Measurements from ENCODE around the gene TRMT1.
A peak's percentile ranks its signal among the peaks of the same experiment; 100 is the strongest.

Gene TRMT1

DNA sequence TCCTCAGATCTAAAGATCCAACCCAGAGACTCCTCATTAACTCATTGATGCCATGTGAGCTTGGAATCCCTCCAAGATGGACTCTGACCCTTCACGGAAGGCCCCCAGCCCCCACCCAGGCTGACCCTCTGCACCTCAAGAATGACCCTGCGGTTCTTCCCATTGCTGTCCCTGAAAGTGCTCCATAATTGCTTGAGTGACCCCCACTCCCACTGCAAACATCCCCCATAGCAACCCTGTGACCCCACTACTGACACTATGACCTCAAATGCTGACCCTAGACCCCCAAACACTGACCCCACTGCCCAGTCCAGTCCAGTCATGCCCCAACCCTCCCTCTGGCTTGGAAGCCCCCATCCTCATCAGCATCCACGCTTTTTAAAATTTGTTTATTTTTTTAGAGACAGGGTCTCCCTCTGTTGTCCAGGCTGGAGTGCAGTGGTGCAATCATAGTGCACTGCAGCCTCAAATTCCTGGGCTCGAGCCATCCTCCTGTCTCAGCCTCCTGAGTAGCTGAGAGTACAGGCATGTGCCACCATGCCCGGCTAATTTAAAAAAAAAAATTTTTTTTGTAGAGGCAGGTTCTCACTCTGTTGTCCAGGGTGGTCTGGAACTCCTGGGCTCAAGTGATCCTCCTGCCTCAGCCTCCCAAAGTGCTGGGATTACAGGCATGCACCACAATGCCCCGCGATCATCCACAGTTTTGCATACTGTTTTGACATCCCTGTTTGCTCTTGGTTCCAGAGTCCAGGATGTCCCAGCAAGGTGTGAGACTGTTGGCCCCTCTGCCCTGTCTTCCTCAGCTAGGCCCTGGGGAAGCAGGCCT, 14.7 kb downstream of the TRMT1 start:
- no peak for DNase-seq

DNA sequence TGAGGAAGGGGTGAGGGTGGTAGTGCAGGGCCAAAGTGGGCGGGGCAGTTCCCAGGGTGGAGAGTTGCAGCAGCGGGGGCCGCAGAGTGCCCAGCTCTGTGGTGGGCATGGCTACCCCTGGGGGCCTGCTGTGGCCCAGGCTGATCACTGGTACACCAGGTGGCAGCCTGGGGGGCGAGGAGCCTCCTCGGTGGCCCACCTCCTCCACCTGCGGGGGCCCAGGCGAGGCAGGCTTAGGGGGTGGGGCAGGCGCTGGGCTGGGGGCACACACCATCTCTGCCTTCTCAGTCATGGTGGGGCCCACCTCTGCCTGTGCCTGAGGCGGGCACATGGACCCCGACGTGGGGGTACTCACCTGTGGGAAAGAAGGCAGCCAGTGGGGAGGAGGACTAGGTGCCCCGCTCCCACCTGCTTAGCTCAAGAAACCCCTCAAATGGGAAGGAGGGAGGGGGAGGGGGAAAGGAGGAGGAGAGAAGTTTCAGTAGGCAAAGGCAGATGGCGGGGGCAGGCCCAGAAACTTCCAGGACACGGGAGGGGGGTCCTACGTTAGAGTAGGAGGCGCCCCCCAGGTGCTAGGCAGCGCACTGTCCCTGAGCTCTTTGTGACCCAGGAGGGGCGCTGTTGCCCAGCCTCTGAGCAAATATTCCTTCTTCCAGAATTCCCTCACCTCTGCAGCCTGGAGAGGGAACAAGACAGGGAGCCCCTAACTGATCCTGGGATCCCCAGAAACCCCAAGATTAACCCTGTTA, 15.5 kb downstream of the TRMT1 start:
- DNase-seq = no peak

DNA sequence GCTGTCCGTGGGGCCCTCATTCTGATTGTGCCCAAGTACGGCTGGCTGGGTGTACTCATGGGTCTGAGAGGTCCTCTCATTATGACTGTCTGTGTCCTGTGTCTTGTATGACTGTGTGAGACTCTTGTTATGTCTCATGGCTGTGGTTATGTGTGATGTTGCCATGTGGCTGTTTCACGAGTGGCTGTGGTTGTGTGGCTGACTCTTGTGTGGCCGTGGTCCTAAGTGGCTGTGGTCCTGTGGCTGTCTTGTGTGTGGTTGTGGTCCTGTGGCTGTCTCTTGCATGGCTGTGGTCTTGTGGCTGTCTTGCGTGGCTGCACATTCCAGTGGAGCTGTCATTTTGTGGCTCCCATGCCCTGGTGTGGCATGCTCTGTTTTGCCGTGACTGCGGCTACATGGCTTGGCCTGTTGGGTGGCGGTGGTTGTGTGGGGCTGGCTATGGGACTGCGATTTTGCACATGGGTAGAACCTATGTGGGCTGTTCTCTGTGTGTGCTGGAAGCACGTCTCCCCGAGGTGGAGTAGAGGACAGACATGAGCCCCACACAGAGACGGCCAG, 16.4 kb downstream of the TRMT1 start:
- DNase-seq = peak; percentile 92

DNA sequence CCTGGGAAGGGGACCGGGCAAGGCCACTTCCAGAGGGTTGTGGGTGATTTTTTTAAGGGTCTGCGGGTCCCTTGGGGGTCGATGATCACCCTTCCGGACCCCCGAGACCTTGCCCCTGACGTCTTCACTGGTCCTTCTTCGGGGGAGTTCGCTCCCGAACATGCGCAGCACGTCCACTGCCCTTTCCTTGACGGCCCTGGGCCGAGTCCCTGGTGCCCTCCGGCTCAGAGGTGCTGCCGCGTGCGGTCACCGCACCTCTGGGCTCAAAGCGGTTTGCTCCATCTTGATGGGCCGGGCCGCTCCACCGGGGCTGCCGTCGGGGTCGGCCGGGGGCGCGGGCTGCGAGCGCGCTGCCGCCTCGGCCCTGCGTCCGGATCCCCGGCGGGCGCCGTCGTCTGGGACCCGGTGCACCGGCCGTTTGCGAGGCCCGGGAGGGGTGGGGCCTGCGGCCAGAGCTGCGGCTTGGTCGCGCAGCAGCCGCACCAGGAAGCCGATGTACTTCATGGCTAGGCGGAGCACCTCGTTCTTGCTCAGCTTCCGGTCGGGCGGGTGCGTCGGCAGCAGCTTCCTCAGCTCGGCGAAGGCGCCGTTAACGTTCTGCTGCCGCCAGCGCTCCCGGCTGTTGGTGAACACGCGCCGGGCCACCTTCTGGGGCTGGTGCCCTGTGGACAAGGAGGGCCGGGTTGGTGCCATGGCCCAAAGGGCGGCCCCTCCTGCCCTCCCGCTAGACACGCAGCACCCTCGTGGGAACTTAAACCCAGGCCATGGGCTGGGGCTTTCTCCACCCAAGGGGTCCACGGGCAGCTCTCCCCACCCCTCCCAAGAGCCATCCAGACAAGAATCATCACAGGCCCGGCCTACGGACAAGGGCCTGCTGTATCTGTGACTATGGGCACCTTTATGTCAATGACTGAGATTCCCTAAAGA, 17.2 kb downstream of the TRMT1 start:
- DNase-seq = peak; percentile 89

DNA sequence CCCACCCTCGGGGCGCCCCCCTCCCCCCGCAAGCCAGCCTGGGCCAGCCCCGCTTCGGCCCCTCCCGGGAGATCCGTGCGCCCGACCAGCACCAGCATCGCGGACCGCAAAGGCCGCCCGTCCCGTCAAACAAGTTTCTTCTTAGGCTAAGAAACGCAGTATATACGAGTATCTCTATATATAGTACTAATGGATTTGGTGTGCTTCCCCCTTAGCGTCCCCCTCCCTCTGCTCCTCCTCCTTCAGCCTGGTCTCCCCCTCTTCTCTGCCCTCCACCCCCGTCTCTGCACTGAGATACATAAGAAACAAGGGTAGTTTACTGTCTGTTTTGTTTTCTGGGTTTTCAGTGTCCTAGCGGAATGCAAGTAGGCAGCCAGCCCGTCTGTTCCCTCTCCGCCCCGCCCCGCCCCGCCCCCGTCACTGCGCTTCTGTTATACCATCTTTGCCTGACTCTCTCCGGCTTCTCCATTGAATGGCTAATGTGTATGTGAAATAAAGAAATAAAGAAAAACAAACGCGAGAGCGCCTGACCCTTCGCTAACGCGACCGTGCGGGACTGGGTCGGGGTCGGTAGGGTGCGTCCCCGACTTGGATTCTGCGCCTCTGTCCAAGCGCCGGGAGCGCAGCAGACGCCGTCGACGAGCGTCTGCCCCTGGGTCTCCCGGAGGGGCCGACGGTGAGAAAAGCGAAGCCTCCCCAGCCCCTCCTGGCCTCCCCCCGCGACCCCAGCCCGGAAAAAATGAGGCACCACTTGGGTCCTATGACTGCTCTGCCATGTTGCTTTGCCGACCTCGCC, 18.1 kb downstream of the TRMT1 start:
- no peak for DNase-seq

DNA sequence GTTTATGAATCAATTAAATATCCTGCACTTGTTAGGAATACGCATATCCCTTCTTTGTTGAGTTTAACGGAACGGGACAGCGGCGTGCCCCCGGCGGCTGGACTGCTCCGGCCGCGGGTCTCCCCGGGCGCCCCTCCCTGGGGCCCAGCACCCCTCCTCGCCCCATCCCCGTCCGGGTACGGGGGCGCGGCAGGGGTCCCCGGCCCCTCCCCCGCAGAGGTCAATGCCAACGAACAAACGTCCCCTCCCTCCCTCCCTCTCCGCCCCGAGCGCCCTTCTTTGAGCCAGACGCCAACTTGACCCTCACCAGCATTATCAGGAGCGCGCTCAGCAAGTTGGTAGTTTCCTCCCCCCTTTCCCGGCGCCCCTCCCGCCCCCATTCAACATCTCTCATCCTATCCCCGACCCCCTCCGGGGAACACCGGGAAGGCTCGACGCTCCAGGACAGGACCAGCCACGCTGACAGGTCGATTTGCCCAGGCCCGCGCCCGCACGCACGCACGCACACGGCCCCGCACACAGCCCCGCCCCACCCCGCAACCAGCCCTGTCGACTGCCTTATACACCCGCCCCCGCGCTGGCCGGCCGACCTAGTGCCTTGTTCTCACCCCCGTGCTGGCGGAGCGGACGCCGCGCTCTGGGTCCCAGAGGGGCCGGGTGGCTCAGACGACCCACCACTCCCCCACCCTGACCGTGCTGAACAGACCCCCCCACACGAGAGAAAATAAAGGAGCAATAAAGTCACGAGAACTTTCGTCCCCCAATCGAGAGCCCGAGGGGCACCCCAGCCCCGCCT, 18.9 kb downstream of the TRMT1 start:
- no peak for DNase-seq

DNA sequence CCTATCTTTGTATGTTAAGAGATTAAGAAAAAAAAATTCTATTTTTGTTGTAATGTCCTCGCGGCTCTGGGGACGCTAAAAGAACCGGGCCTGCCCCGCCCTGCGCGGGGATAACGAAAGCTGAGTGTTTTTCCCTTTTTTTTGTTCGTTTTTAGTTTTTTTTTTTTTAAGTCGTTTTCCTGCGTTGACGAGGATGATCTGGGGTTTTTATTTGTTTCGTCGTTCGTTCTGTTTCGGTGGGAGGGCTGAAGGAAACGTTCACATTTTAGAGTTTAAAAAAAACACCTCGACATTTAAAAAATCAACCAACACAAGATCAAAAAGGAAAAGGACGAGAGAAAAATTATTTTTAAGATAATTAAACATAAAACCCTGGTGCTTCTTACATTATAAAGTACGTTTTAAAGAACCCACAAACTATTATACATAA, 19.5 kb downstream of the TRMT1 start:
- no peak for DNase-seq

DNA sequence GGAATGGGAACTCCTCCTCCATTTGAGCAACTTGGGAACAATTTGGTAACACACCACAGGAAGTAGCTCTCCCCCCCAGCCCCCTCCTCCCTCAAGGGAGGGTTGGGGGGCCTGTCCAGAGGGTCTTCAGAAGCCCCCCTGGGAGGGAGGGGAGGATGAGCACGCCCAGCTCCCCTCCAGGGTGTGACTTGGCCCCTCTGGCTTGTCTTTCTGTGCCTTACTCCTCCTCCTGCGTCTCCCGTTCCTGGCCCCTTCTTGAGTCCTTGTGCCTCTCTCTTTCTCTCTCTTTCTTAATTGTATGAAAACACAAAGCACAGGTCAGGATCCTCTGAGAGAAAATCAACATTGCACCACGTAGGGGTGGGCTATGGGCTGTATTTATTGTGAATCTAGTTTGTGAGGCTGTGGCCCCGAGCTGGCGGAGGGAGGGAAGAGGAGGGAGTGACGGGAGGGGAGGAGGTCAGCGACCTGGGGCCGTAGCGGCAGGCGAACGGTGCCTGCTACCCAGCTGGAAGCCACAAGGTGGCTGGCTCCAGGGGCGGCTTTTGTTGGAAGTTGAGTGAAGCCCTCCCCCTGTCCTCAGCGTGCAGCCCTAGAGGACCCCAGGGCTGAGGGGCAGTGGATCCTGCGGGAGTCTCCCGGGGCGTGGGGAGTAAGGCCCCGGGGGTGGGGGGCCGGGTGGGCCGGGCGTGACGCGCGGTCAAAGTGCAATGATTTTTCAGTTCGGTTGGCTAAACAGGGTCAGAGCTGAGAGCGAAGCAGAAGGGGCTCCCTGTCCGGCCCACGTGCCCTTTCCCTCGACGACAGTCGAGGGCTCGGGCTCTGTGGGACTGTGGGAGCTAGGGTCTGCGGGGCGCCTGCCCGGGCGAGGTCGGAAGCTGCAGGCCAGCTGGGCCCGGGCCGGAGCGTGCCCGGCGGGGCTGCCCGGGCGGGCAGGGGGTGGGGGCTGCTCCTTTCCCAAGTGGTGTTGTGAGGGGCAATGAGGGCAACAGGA, 20.3 kb downstream of the TRMT1 start:
- DNase-seq = no peak

DNA sequence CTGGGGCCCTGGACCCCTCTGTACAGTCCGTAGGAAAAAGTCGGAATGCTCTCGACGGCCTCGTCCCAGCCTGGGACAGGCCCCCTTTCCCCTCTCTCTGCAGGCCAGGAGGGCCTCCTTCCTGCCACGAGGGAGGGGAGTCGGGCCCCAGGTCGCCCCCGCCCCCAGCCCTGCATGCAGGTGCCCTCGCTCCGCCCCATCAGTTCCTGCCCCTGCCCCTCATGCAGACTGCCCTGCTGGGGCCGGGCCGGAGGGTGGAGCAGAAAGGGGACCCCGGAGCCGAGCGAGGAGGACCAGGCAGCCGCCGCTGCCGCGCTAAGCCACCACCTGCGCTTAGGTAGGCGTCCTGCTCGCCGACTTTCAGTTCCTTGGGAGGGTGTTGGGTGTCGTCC, 21.2 kb downstream of the TRMT1 start:
- DNase-seq = no peak

DNA sequence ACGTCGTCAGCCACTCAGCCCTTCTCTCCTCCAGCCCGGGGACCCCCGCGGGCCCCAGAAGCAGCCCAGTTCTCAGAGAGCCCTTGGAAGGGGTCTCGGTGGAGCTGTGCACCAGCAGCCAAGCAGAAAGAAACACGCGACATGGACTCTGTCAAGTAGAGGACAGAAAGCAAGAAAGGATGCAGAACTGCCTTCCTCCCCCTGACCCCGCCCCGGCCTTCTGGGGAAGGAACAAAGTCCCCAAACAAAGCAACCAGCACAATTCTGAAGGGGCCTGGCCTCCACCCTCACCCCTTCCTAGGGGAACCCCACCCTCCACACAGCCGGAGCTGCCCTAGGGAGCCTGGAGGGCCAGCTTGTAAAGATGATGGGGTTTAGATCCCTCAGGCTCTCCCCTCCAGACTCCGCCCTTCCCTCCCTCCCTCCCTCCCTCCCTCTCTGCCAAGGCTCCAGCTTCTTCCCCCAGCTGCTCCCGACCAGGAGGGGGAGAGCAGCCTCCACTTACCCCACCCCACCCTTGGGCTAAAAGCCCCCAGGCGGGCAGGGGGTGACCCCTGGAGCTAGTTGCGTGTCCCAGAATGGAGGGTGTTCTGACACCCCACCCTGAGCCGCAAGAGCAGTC, 21.7 kb downstream of the TRMT1 start:
- no peak for DNase-seq

DNA sequence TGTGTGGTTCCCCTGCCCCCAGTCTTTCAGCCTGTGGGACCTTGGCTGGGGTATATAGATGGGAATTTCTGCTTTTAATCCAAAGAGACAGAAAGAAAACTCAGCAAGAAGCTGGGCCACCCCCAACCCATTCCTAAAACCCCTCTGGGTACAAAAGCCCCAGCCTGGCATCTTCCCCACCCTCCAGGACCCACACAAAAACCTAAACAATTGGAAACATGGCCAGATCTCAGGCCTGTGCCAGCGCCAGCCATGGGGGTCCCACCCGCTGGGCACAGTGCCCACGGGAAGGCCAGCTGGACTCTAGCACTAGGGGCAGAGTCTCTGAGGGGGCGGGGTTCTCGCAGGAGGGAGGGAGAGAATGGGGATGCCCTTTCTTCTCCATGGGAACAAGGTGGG, 22.4 kb downstream of the TRMT1 start:
- DNase-seq = no peak

DNA sequence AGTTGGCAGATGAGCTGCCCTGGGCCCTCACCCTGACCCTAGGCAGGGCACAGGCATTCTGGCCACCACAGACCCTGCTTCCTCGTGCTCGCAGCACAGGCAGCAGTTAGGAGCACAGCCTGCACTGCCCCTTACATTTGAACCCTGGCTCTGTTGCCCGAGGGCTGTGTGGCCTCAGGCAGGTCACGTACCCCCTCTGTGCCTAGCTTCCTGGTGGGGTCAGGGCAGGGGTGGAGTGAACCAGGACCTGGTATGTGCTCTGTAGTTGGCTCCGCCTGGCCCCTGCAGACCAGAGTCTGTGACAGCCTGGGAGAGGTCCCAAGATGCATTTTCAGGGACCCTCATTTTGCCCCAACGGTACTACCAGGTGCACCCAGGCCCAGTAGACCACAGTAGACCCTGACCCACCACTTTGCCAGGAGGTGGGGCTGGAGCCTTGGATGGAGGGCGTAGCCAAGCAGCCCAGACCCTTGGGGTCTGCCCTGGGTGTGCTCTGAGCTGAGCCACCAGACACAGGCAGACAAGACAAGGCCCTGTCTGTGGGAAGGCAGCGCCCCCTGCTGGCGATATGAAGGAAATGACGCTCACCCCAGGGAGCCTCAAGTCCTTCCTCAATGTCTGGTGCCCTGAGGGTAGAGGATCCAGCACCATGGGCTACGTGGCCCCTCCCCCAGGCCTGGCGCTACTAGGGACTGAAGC, 23.0 kb downstream of the TRMT1 start:
- DNase-seq = peak; percentile 87

DNA sequence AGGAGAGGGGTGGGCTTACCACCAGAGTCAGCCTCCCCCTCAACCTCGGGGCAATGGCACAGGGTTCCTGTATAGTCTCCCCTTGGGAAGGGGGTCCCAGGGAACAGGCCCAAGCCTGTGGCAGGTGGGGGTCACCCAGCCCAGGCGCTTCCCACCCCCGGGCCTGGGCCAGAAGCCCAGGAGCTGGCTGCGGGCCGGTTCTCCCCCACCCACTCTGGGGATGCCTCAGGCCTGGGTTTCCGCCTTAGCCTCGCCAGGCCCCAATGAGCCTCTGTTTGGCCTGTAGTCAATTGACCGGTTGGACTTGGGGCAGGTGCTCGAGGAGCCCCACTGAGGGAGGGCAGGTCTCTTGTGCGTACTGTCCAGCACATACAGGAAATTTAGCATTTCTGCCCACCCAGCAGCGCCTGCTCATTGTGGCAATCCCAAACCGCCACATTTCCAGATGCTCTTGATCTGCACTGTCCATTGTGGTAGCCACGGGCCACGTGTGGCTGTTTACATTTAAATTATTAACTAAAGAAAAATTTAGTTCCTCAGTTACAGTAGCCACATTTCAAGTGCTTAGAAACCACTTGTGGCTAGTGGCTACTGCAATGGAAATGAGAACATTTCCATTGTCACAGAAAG, 23.8 kb downstream of the TRMT1 start:
- DNase-seq = no peak

DNA sequence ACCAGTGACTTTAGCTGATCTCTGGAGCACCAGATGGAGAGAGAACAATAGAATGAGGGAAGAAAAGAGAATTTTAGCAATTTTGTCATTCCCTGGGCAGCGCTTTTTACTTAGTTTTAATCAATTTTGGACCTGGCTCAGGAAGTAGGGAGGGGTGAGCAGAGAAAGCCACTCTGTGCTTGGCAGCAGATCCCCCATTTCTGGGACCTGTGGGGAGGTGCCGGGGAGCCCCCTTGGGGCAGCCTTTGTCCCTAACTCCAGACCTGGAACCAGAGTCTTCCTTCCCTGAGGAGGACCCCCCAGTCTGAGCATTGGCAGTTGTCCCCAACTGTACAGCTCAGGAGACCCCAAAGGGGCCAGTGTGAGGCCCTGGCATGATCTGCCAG, 24.4 kb downstream of the TRMT1 start:
- DNase-seq = no peak

DNA sequence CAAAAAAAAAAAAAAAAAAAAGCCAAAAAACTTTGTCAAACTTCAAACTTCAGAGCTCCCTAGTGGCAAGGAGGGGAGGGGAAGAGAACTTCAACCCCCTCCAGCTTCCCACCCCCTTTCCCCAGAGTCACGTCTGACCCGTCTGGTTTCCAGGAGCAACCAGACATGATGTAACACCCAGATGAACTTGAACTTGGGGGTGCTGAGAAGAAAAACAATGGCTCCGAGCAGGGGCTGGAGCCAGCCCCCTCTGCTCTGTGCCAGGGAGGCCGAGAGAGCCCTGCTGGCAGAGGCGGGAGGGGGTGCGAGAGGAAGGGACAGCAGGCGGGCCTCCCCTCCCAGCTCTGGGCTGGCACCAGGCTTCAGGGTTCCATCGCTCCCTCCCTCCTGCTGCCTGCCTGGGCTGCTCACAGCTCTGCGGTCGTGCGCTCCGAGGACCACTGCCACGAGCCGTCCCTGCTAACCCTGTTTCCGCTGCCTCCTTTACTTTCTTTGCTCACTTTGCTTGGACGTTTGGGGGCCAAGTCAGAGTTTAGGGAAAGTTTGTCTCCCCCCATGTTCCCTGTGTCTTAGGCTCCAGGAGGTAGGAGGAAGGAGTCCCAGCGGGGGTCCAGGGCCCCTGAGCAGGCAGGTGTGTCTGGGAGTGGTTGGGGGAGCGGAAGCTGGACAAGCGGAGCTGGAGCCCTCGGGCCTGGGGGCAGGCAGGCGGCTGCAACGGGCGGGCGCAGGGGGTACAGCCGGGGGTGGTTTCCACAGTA, 25.0 kb downstream of the TRMT1 start:
- no peak for DNase-seq

DNA sequence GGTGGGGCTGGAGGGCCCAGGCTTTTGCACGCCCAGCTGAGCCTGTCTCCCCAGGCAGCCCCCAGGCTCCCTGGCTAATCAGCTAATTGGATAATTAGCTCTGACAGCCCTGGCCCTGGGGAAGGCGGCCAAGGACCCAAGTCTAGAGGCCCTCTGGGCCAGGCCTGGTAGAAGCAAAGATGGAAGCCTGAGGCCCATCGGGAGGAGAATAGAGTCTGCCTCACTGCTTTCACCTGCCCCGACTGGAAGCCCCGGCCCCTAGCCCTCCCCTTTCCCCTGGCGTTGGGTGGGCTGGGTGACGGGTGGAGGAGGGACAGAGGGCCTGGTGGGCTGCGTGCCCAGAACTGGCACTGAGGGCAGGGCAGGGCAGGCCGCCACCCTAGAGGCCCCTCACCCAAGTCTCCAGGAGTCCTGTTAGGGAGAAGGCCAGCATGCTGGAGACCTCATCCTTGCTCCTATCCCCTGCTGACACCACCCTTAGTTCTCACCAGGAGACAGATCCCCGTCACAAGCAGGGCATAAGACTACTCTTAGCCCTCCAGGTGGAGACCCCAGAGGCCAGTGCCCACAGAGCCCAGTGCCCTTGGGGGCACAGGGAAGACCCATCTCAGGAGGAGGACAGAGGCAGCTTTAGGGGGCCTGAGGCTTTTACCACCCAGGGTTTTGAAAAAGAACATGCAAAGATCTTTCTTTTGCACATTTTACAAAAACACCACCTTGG, 25.9 kb downstream of the TRMT1 start:
- DNase-seq = no peak

Data from activated CD4-positive, alpha-beta T cell treated with anti-CD3 and anti-CD28 coated beads, Interleukin-10, Interleukin-2, amounts not matched to agents 100 ng/mL and 50 ng/mL, durations not matched to agents 16 hours and 8 hours (primary cell).